Cardiac muscle cell (in vitro differentiated cells and primary cell): Measurements from ENCODE around the gene PITPNM1. TPM values are rescaled to one million over a fixed set of nuclear protein-coding genes. Genes with fewer than 3 reads are reported as not detected.

Experiments used
- DNase-seq, 2 donors: peaks; one replicate each; pipeline versions ENCODE4 v3.0.0 to v3.0.0-alpha.2; 2010 to 2017; ENCODE audit warnings: low read depth in 1 of 2, low spot score in 1 of 2
- H3K27ac ChIP-seq: fragments of 200-600 bp; sonication (generic); 2 replicates; pipeline ENCODE4 v1.5.1; 2016
- H3K27me3 ChIP-seq: fragments of 200-600 bp; sonication (generic); 2 replicates; pipeline ENCODE4 v1.6.0; 2016; ENCODE audit warnings: control low read depth
- H3K36me3 ChIP-seq: fragments of 200-600 bp; sonication (generic); 2 replicates; pipeline ENCODE4 v1.5.1; 2016; ENCODE audit warnings: control low read depth
- H3K4me1 ChIP-seq: fragments of 200-600 bp; sonication (generic); 2 replicates; pipeline ENCODE4 v1.8.1; 2017; ENCODE audit warnings: low read depth, mild to moderate bottlenecking, mixed run types
- H3K4me3 ChIP-seq: fragments of 200-600 bp; sonication (generic); 2 replicates; pipeline ENCODE4 v1.5.1; 2016; ENCODE audit warnings: mild to moderate bottlenecking
- H3K9me3 ChIP-seq: fragments of 200-600 bp; sonication (generic); 2 replicates; pipeline ENCODE4 v1.5.1; 2017; ENCODE audit warnings: low read depth, mild to moderate bottlenecking, control low read depth
- CTCF ChIP-seq: IDR thresholded peaks from 2 replicates; pipeline ENCODE4 v1.5.1; 2012; ENCODE audit warnings: low read depth, mild to moderate bottlenecking, low read length
- polyA plus RNA-seq: library from polyadenylated mRNA; unstranded; fragments of >200 nt; fragmentation: Nextera tagmentation; extraction: Ambion mirVana; gene quantifications from 2 replicates; pipeline ENCODE4 v1.2.1, GENCODE V29; 2016
- total RNA-seq: library from RNA; depleted of rRNA; stranded (reverse); fragments of >200 nt; gene quantifications from 2 replicates; pipeline ENCODE4 v1.2.3, GENCODE V29; 2016

The PITPNM1 gene
- total and polyA plus RNA-seq, 2 experiments from 2014 or later, result 24.8 to 58.5 TPM

GRCh38 chr11:67523556-67524479, 18.7 kb upstream of the PITPNM1 start:
- H3K27ac ChIP-seq, result no peak overlapping the region
- H3K9me3 ChIP-seq, result no peaks in the 10 kb centered on the region
- H3K27me3 ChIP-seq, result no peaks in the 10 kb centered on the region
- no peaks in the 10 kb centered on the region for H3K4me1 ChIP-seq
- DNase-seq, result no peak
- TF ChIP-seq CTCF, result no peak
- H3K36me3 ChIP-seq, result no peaks in the 10 kb centered on the region
- no peak overlapping the region for H3K4me3 ChIP-seq

GRCh38 chr11:67522844-67523555, 17.8 kb upstream of the PITPNM1 start, which contains the start of gene CABP2:
Gene CABP2 (minus strand): TSS chr11:67523446. CDS start chr11:67523326, 120 bp downstream.
- Histone ChIP-seq H3K27me3 (no peaks in the 10 kb centered on the region), H3K4me3 (no peak within 1 kb of the TSS), H3K9me3 (no peaks in the 10 kb centered on the region), H3K4me1 (no peaks in the 10 kb centered on the region), H3K36me3 (no peaks in the 10 kb centered on the region), H3K27ac (no peak within 1 kb of the TSS)
- no peak for TF ChIP-seq CTCF
- DNase-seq, result no peak

GRCh38 chr11:67522338-67522737, 17.2 kb upstream of the PITPNM1 start:
- Histone ChIP-seq H3K4me3 (no peak overlapping the region), H3K27me3 (no peaks in the 10 kb centered on the region), H3K4me1 (no peaks in the 10 kb centered on the region), H3K27ac (no peak overlapping the region), H3K36me3 (no peaks in the 10 kb centered on the region), H3K9me3 (no peaks in the 10 kb centered on the region)
- DNase-seq, result no peak
- TF ChIP-seq CTCF, result no peak

- no peak for TF ChIP-seq CTCF
- H3K36me3 ChIP-seq, result no peaks in the 10 kb centered on the region
- no peaks in the 10 kb centered on the region for H3K27me3 ChIP-seq
- DNase-seq, result no peak
- H3K4me3 ChIP-seq, result no peak overlapping the region
- H3K4me1 ChIP-seq, result no peaks in the 10 kb centered on the region
- no peak overlapping the region for H3K27ac ChIP-seq
- no peaks in the 10 kb centered on the region for H3K9me3 ChIP-seq
Observed at GRCh38 chr11:67521924-67522323, 16.8 kb upstream of the PITPNM1 start.

GRCh38 chr11:67520856-67521824, 16.0 kb upstream of the PITPNM1 start:
- Histone ChIP-seq H3K4me3 (no peak overlapping the region), H3K27ac (no peak overlapping the region), H3K27me3 (no peaks in the 10 kb centered on the region), H3K4me1 (no peaks in the 10 kb centered on the region), H3K9me3 (no peaks in the 10 kb centered on the region), H3K36me3 (no peaks in the 10 kb centered on the region)
- no peak for DNase-seq
- TF ChIP-seq CTCF, result no peak
